Fibroblast of villous mesenchyme (primary cell): ENCODE data around the gene NOVA2. TPM values are rescaled to one million over a fixed set of nuclear protein-coding genes. Genes with fewer than 3 reads are reported as not detected.

Experiments
- DNase-seq: peaks from one replicate; pipeline ENCODE4 v3.0.0-alpha.2; 2010; ENCODE audit warnings: low read depth
- H3K4me3 ChIP-seq: 2 replicates; pipeline ENCODE4 v1.5.1; 2011; ENCODE audit warnings: low read depth, mild to moderate bottlenecking, low read length
- CTCF ChIP-seq: IDR thresholded peaks from 2 replicates; pipeline ENCODE4 v1.5.1; 2012; ENCODE audit warnings: low read depth, mild to moderate bottlenecking, low read length; ENCODE audit not compliant: insufficient read depth
- total RNA-seq: library from RNA; depleted of rRNA; stranded (reverse); fragments of >200 nt; gene quantifications from 2 replicates; pipeline ENCODE4 v1.2.3, GENCODE V29; 2012

The NOVA2 gene
- total RNA-seq, 1 donor, result not detected

- DNase-seq, result no peak
- no peak for TF ChIP-seq CTCF
- H3K4me3 ChIP-seq, result no peak overlapping the region
These were observed 16.6 kb upstream of the NOVA2 start for GRCh38 chr19:45990113-45990728.

GRCh38 chr19:45985321-45985720 lies 11.7 kb upstream of the NOVA2 start:
- no peak for TF ChIP-seq CTCF
- no peak overlapping the region for H3K4me3 ChIP-seq
- DNase-seq, result no peak

- no peak overlapping the region for H3K4me3 ChIP-seq
- no peak for DNase-seq
- TF ChIP-seq CTCF, result no peak
These were observed 7.7 kb upstream of the NOVA2 start for GRCh38 chr19:45981350-45981749.

DNA sequence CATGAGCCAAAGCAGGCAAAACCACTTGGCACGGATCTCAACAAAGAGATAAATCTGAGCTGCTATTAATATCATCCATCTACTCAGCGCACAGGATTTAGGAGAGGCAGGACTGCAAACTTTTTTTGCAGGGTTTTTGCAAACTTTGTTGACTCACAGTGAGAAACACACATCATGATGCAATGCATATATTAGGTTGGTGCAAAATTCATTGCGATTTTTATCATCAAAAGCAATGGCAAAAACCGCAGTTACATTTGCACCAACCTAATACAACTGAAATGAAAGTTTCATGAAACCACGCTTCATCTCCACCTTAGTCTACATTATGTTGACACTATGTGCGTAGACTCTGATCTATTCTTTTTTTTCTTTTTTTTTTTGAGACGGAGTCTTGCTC lies 4.5 kb upstream of the NOVA2 start:
- no peak for TF ChIP-seq CTCF
- no peak overlapping the region for H3K4me3 ChIP-seq
- DNase-seq, result no peak

DNA sequence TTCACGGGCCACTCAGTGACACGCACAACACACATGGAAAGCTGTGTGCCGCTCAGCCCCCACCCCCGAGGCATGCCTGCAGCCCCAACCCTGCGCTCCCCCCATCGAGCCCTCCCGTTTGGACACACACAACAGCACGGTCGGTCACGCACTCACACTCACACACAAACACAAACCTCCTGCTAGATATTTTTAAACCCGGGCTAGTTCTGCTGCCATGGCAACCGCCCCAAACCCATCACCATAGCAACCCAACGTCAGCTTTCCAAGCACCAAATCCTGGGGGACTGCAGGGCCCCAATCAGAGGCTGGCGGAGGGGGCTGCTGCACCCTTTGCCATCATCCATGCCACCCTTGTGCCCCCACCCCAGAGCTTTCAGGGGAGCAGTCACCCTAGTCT lies 2.5 kb upstream of the NOVA2 start:
- no peak for TF ChIP-seq CTCF

GRCh38 chr19:45975306-45976070 lies 1.8 kb upstream of the NOVA2 start:
- TF ChIP-seq CTCF, result no peak
- no peak overlapping the region for H3K4me3 ChIP-seq
- DNase-seq, result no peak

More for the DNA sequence above, 2.5 kb upstream of the NOVA2 start:
- no peak for DNase-seq
- H3K4me3 ChIP-seq, result no peak overlapping the region

DNA sequence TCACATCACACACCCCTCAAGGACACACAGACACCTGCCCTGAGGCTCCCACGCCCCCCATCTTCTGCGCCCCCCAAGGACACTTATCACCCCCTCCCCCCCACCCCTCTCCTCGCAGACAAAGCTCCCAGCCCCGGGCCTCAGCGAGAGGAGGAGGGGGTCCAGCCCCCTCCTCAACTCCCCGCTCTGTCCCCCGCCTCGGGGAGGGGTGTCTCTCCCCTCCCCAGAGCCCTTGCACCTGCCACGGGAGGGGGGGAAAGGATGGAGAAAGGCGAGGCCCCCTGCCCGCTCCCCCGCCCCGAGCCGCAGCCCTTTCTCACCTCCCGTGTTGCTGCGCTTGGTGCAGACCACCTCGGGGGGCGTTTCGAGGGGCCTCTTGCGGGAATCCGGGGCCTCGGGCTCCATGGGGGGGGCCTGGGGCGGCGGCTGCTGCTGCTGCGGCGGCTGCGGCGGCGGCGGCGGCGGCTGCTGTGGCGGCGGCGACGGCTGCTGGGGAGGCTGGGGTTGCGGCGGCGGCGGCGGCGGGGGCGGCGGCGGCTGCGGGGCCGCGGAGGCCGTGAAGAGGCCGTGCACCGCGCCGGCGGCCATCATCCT lies 621 bp downstream of the NOVA2 start:
- no peak for DNase-seq
- no peak for TF ChIP-seq CTCF
- H3K4me3 ChIP-seq, result no peak overlapping the region
